Sigmoid colon (tissue), 4 donors: ENCODE measurements around the gene DOCK1.

Experiments
- EP300 ChIP-seq, 4 donors: sonication (generic); formaldehyde crosslinking; IDR thresholded peaks; one replicate each; pipeline ENCODE4 v1.6.1; 2017; ENCODE audit warnings: antibody characterized with exemption in 4 of 4
- POLR2A ChIP-seq, 2 donors: fragments of 450-650 bp; IDR thresholded peaks; one replicate each; pipeline ENCODE4 v1.6.1; 2016; ENCODE audit warnings: antibody characterized with exemption in 2 of 2, mild to moderate bottlenecking in 2 of 2, moderate library complexity in 2 of 2
- TF ChIP-seq, protein P1 (sequence below), 4 experiments: fragments of 450-650 bp in 3 of 4; fragments of 200-600 bp in 1 of 4; IDR thresholded peaks; one replicate each; pipeline ENCODE4 v1.5.1; 2016 to 2019; ENCODE audit warnings: antibody characterized with exemption in 4 of 4, mild to moderate bottlenecking in 3 of 4, moderate library complexity in 2 of 4

DNA sequence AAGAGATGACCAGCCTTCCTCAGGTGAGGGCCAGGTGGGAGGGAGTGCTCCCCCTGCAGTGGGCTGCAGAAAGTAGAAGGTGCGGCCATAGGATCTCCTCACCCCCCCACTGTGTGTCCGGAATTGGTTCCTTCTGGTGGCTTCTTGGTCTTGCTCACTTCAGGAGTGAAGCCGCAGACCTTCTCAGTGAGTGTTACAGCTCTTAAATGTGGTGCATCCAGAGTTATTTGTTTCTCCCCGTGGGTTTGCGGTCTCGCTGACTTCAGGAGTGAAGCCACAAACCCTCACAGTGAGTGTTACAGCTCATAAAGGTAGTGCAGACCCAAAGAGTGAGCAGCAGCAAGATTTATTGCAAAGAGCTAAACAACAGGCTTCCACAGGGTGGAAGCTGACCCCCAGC, 553.6 kb downstream of the DOCK1 start:
- TF ChIP-seq, protein P1, sequence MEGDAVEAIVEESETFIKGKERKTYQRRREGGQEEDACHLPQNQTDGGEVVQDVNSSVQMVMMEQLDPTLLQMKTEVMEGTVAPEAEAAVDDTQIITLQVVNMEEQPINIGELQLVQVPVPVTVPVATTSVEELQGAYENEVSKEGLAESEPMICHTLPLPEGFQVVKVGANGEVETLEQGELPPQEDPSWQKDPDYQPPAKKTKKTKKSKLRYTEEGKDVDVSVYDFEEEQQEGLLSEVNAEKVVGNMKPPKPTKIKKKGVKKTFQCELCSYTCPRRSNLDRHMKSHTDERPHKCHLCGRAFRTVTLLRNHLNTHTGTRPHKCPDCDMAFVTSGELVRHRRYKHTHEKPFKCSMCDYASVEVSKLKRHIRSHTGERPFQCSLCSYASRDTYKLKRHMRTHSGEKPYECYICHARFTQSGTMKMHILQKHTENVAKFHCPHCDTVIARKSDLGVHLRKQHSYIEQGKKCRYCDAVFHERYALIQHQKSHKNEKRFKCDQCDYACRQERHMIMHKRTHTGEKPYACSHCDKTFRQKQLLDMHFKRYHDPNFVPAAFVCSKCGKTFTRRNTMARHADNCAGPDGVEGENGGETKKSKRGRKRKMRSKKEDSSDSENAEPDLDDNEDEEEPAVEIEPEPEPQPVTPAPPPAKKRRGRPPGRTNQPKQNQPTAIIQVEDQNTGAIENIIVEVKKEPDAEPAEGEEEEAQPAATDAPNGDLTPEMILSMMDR (IDR thresholded peaks at IDR 0.05), result no peak
- TF ChIP-seq EP300 (IDR thresholded peaks at IDR 0.05), result no peak
- no peak for TF ChIP-seq POLR2A (IDR thresholded peaks at IDR 0.05)
